ENCODE results near the gene TRAPPC12. TPM values are rescaled to one million over a fixed set of nuclear protein-coding genes. Genes with fewer than 3 reads are reported as not detected.
"Not testable (repeated sequence)": the region's sequence is repeated elsewhere in the genome, so short reads cannot be mapped to it uniquely, and the experiment has no call there.

Gene TRAPPC12
- total RNA-seq, 3 donors from 2014 or later (not counting 1 experiment from before 2014, with no cell fraction given) = 65.1 to 92.6 (median 86.7) TPM

DNA sequence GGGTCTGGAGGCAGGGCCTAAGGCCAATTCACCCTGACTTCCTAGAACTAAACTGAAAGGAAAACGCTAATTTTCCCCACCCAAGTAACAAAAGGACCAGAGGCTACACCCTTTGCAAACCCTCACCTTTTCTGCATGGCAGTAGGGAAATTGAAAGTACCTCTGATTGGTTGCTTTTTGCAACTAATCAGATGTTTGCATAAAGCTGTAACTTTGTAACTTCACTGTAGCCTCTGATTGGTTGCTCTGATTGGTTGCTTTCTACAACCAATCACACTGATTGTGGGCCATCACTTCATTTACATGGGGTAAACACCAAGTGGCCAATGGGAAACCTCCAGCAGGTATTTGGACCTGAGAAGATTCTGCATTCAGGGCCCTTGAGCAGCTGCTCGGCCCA is 22.7 kb upstream of the TRAPPC12 start:
- no peaks in the 10 kb centered on the region for H3K27me3 Mint-ChIP-seq (ENCODE audit: low read depth in 2 of 2)
- no peaks in the 10 kb centered on the region for H3K9me3 ChIP-seq (ENCODE audit: control insufficient read depth, insufficient read depth, low read length)
- H3K4me3 ChIP-seq (ENCODE audit: low read length) = no peak overlapping the region
- DNase-seq (no peak), ATAC-seq (no peak)
- intact Hi-C loops (cut with micrococcal nuclease) = no loop called here
- peak overlapping the region; percentile 43 to 58 for H3K27ac Mint-ChIP-seq
- H3K4me1 Mint-ChIP-seq = peaks cover 28 to 41% of the 10 kb centered on the region in 2 donors
- TF ChIP-seq, protein P1, sequence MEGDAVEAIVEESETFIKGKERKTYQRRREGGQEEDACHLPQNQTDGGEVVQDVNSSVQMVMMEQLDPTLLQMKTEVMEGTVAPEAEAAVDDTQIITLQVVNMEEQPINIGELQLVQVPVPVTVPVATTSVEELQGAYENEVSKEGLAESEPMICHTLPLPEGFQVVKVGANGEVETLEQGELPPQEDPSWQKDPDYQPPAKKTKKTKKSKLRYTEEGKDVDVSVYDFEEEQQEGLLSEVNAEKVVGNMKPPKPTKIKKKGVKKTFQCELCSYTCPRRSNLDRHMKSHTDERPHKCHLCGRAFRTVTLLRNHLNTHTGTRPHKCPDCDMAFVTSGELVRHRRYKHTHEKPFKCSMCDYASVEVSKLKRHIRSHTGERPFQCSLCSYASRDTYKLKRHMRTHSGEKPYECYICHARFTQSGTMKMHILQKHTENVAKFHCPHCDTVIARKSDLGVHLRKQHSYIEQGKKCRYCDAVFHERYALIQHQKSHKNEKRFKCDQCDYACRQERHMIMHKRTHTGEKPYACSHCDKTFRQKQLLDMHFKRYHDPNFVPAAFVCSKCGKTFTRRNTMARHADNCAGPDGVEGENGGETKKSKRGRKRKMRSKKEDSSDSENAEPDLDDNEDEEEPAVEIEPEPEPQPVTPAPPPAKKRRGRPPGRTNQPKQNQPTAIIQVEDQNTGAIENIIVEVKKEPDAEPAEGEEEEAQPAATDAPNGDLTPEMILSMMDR (IDR thresholded peaks at IDR 0.05) = no peak
- no peaks in the 10 kb centered on the region for H3K36me3 Mint-ChIP-seq
- peaks cover 4% of the 10 kb centered on the region for H3K4me1 ChIP-seq (ENCODE audit: control insufficient read depth, insufficient read depth, low read length)
- H3K4me3 Mint-ChIP-seq = no peak overlapping the region
- no peak overlapping the region for H3K27ac ChIP-seq (ENCODE audit: low read length)
- H3K27me3 ChIP-seq (ENCODE audit: control insufficient read depth, insufficient read depth, low read length) = no peaks in the 10 kb centered on the region
- H3K36me3 ChIP-seq (ENCODE audit: control insufficient read depth, insufficient read depth, low read length) = peaks cover 14% of the 10 kb centered on the region
- H3K9me3 Mint-ChIP-seq = peaks cover 0 to 2% of the 10 kb centered on the region in 2 donors
- 90% methylated on average over 2 of the region's 2 CpGs for WGBS (ENCODE audit: insufficient coverage)

DNA sequence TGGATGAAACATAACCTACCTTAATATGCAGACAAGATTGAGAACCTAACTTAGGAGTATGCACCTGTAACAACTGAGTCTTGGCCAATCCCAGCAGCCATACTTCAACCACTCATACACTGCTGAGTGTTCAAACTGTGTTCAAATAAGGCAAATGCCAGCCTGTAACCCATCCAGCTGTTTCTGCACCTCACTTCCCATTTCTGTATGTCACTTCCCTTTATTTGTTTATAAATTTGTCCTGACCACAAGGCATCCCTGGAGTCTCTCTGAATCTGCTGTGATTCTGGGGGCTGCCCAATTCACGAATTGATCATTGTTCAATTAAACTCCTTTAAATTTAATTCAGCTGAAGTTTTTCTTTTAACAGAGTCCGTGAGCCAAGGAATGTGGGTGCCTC is 22.0 kb upstream of the TRAPPC12 start:
- H3K36me3 ChIP-seq (ENCODE audit: control insufficient read depth, insufficient read depth, low read length) = peaks cover 14% of the 10 kb centered on the region
- H3K36me3 Mint-ChIP-seq; ATAC-seq; DNase-seq; H3K27me3 Mint-ChIP-seq (ENCODE audit: low read depth in 2 of 2); H3K27ac ChIP-seq (ENCODE audit: low read length); H3K4me1 ChIP-seq (ENCODE audit: control insufficient read depth, insufficient read depth, low read length); H3K27me3 ChIP-seq (ENCODE audit: control insufficient read depth, insufficient read depth, low read length); H3K4me3 Mint-ChIP-seq; H3K9me3 Mint-ChIP-seq; intact Hi-C loops (cut with micrococcal nuclease); H3K9me3 ChIP-seq (ENCODE audit: control insufficient read depth, insufficient read depth, low read length); H3K4me3 ChIP-seq (ENCODE audit: low read length): not testable (repeated sequence)
- H3K27ac Mint-ChIP-seq = peak overlapping the region in 1 of 2 donors; percentile 58
- WGBS (ENCODE audit: insufficient coverage) = 83% methylated on average over 1 of the region's 2 CpGs
- peaks cover 31 to 46% of the 10 kb centered on the region in 2 donors for H3K4me1 Mint-ChIP-seq

DNA sequence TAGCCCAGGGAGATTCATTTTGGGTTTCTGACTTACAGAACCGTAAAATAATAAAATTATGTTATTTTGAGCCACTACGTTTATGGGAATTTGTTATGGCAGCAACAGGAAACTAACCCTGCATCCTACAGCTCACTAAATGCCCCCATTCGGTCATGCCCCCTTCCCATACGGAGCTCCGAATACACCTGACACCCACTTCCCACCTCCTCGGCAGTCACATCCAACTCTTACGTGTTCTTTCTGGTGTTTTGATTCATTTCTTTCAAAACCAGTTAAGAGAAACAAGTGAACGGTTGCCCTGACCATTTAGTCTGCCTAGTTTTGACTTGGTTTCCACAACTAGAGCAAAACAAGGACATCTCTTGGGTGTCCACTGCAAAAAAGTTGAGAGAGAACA is 21.6 kb upstream of the TRAPPC12 start:
- no peaks in the 10 kb centered on the region for H3K9me3 ChIP-seq (ENCODE audit: control insufficient read depth, insufficient read depth, low read length)
- H3K36me3 ChIP-seq (ENCODE audit: control insufficient read depth, insufficient read depth, low read length) = peaks cover 13% of the 10 kb centered on the region
- ATAC-seq (no peak), DNase-seq (no peak)
- no peaks in the 10 kb centered on the region for H3K27me3 ChIP-seq (ENCODE audit: control insufficient read depth, insufficient read depth, low read length)
- WGBS (ENCODE audit: insufficient coverage) = 96% methylated on average over 8 of the region's 8 CpGs
- Mint-ChIP-seq H3K27me3 (ENCODE audit: low read depth in 2 of 2) (no peaks in the 10 kb centered on the region), H3K27ac (peak overlapping the region in 1 of 2 donors; percentile 64), H3K36me3 (no peaks in the 10 kb centered on the region), H3K4me1 (peaks cover 33 to 51% of the 10 kb centered on the region in 2 donors), H3K9me3 (no peaks in the 10 kb centered on the region), H3K4me3 (no peak overlapping the region)
- H3K4me3 ChIP-seq (ENCODE audit: low read length) = no peak overlapping the region
- no peak overlapping the region for H3K27ac ChIP-seq (ENCODE audit: low read length)
- TF ChIP-seq, protein P1 (IDR thresholded peaks at IDR 0.05) = no peak
- H3K4me1 ChIP-seq (ENCODE audit: control insufficient read depth, insufficient read depth, low read length) = peaks cover 8% of the 10 kb centered on the region
- intact Hi-C loops (cut with micrococcal nuclease) = no loop called here

DNA sequence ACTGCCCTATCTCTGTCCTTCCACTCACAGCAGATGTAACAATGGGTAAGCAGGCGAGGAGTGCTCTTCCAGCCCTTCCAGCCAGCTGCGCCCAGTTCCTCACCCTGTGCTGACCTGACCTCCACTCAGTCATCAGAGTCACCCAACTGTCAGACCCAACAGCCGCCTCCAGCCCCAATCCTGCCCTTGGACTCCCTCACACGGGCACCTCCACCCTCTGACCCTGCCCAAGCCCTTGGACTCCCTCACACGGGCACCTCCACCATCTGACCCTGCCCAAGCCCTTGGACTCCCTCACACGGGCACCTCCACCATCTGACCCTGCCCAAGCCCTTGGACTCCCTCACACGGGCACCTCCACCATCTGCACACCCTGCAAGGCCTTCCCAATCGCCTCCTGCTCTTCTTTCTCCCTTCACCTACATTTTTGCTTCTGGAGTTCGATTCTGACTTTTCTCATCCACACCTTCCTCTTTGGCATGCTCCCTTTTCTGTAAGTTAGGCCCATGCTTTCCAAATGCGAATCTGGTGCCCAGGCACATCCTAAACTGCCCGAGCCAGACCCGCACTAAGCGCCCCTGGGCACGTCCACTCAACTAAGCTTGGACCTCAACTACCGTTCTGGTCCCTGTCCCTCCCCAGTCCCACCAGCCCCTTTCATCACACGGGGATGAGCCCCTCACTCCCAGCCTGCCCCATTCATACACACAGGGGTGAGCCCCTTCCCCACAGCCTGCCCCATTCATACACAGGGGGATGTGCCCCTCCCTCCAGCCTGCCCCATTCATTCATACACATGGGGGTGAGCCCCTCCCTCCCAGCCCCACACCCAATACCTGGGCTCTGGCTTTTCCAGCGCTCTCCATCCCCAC is 17.7 kb upstream of the TRAPPC12 start:
- TF ChIP-seq, protein P1 (IDR thresholded peaks at IDR 0.05) = no peak
- H3K36me3 Mint-ChIP-seq = no peaks in the 10 kb centered on the region
- peaks cover 10% of the 10 kb centered on the region for H3K4me1 ChIP-seq (ENCODE audit: control insufficient read depth, insufficient read depth, low read length)
- H3K4me3 ChIP-seq (ENCODE audit: low read length) = no peak overlapping the region
- H3K27me3 ChIP-seq (ENCODE audit: control insufficient read depth, insufficient read depth, low read length) = no peaks in the 10 kb centered on the region
- no peaks in the 10 kb centered on the region for H3K36me3 ChIP-seq (ENCODE audit: control insufficient read depth, insufficient read depth, low read length)
- no peaks in the 10 kb centered on the region for H3K9me3 ChIP-seq (ENCODE audit: control insufficient read depth, insufficient read depth, low read length)
- intact Hi-C loops (cut with micrococcal nuclease) = no loop called here
- DNase-seq = no peak
- no peak for ATAC-seq
- peak overlapping the region in 1 of 2 donors; percentile 3 for H3K27ac Mint-ChIP-seq
- H3K4me3 Mint-ChIP-seq = no peak overlapping the region
- no peaks in the 10 kb centered on the region for H3K9me3 Mint-ChIP-seq
- H3K4me1 Mint-ChIP-seq = peaks cover 49 to 64% of the 10 kb centered on the region in 2 donors
- no peak overlapping the region for H3K27ac ChIP-seq (ENCODE audit: low read length)
- no peaks in the 10 kb centered on the region for H3K27me3 Mint-ChIP-seq (ENCODE audit: low read depth in 2 of 2)
- 90% methylated on average over 17 of the region's 17 CpGs for WGBS (ENCODE audit: insufficient coverage)

Data from natural killer cell (primary cell).